GM21515 (cell line): ENCODE data around the gene IFT80.

Experiments used
- ATAC-seq: cut with Tn5 transposase; IDR thresholded peaks from one replicate; pipeline ENCODE4 v1.9.1; 2021; ENCODE audit not compliant: unreplicated experiment

The IFT80 gene

DNA sequence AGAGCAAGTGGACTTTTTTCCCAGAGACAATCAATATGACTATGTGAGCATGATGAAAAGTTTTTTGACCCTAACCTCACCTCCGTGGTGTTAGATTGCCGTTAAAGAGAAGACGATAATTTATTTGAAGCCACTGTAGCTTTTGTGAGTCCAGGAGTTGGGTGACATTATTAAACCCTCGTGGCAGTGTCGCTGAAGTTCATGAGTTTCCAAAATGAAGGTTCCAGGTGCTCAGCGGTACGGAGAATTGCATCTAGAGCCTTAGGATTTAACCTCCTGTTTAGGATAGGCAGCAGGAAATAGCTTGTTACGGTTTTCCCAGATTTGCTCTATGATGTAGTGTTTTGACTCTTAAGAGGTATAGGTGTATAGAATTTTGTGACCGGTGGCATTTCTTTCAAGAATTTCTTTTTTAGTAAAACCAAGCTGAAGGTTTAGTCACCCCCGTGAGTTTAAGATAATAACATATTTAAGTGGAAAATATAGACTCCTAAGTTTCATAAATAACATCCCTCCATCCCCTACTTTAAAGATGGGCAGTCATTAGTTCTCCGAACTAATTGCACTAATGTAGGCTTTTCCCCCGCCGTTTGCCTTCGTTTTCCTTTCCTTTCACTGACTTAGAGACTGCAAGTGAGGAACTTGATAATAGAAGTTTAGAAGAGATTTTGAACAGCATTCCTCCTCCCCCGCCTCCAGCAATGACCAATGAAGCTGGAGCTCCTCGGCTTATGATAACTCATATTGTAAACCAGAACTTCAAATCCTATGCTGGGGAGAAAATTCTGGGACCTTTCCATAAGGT, 2.5 kb upstream of the IFT80 start:
- no peak for ATAC-seq

DNA sequence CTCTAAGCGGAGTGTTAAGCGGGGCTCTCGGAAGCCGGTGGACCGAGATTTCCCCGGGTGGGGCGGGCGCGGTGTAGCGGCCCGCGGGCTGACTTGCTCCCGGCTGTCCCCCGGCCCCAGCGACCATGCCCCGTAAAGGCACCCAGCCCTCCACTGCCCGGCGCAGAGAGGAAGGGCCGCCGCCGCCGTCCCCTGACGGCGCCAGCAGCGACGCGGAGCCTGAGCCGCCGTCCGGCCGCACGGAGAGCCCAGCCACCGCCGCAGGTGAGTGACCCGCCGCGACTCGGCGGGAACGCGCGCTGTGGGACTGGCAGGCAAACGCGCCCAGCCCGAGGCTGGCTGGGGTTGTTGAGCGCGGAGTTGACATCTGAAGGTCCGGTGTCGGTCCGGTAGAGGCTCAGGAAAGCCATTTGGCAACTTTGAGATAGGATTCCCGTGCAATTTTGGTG, 1.7 kb upstream of the IFT80 start:
- ATAC-seq, result peak; percentile 10

DNA sequence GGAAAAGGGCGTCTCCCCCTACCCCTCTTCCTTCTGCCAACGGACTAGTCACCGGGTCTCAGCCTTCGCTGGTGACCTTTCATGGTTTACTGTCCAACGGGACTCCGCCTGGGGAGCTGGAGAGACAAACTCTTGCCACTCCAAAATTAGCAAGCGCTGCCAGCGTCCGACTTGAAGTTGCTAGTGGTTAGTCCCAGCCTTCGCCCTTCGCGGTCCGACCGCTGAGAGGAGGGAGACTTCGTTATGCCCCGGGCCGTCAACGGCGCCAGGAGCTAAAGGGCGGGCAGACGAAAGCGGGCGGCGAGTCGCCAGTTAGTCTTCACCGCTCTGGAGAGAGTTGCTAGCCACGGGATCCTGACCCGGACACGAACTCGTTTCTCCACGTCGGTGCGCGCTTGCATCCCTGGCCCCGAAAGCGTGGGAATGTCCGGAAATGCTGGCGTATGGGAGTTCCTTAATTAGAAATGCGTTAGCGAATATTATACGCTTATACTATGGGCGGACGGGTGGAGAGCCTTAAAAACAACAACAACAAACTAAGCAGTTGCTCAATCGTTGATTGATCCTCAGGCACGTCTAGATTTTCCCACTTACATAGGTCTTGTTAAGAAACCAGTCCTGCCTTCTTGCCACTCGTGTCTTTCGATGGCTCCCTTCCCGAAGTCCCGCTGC, 1.1 kb upstream of the IFT80 start:
- ATAC-seq, result peak; percentile 5

DNA sequence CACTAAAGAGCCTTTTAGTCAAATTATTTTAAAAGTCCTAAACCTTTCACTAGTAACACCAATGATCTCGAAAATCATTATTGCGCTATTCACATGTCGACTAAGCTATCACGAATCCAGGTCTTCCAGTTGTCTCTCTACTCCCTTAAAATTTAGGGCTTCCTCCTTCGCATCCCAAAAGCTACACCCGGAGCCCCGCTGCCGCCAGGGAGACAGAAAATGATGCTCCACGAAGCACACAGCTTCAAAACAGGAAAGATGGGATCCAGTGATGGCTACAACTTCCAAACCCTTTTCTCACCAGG, 253 bp downstream of the IFT80 start:
- ATAC-seq, result peak; percentile 15

DNA sequence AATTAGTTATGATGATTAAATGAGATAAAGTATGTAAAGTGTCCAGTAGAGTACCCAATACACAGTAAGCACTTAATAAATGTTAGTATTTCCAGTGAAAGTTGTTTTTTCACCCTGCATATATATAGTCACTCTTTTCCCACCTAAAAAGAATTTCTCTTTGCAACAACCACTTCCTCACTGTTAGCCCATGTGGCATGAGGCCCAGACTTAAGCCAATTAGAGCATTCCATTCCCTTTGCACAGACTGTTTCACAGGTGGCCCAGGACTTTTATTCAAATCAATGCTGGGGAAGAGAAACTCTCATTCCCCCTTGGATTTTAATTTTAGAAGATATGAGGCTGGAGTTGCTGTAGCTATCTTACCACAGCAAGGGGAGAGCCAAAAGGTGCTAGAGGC, 3.7 kb downstream of the IFT80 start:
- ATAC-seq, result no peak

DNA sequence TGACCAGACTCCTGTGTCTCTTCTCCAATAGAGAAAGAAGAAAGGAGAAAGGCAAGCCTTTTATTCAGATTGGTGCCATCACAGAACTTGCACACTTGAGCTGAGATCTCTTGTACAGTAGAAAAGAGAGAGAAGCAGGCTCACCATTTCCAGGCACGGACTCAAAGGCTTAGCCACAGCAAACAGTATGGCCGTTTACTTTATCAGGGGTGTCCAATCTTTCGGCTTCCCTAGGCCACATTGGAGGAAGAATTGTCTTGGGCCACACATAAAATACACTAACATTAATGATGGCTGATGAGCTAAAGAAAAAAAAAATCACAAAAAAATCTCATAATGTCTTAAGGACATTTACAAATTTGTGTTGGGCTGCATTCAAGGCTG, 5.0 kb downstream of the IFT80 start:
- ATAC-seq, result no peak

DNA sequence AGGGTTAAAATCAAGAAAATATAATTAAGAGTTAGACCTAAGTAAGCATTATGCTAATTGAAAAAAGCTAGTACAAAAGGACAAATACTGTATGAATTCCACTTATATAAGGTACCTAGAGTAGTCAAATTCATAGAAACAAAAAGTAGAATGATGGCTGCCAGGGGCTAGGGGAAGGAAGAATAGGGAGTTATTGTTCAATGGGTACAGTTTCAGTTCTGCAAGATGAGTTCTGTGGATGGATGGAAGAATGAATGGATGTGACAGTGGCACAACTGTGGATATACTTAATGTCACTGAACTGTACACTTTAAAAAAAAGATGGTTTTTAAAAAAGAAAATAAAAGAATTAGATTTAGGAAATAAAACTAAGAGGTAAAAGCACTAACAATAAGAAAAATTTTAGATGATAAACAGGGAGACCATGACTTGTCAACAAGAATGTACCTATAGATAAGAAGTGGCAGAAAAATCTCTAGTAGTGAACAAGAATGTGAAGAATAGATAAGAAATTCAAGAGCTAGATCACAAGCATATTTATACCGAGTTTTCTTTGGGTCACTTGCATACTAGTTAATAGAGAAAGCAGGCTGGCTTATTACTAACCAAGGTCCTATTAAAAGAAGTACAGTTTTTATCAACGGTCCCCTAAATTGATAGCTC, 5.5 kb downstream of the IFT80 start:
- ATAC-seq, result no peak

DNA sequence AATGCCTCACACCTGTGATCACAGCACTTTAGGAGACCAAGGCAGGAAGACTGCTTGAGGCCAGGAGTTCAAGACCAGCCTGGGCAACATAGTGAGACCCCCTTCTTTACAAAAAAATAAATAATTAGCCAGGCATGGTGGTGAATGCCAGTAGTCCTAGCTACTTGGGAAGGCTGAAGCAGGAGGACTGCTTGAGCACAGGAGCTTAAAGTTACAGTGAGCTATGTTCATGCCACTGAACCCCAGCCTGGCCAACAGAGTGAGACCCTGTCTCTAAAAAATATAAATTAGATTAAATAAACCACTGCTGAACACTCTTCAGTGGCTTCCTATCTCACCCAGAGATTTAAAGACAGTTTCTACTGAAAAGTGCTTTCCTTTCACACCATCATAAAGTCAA, 6.2 kb downstream of the IFT80 start:
- ATAC-seq, result no peak

DNA sequence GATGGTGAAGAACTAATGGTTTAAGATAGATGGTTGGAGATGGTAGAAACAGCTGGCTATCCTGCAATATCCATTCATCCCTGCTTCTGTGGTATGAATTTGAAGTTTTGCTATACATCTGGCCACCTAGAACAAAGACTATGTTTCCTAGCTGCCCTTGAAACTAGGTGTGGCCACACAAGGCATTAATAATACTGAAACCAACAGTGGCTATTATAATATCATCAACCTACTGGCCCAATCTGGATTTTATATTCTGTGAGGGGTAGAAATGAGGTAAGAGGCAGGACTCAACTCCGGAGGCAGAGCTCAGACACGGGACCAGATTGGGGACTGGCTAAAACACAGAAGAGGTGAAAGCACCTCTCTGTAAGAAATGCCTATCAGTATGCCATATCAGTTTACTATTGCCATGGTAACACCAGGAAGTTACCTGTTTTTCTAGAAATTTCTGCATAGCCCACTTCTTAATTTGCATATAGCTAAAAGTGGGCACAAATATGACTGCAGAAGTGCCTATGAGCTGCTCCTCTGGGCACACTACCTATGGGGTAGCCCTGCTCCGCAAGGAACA, 8.4 kb downstream of the IFT80 start:
- ATAC-seq, result peak; percentile 49

DNA sequence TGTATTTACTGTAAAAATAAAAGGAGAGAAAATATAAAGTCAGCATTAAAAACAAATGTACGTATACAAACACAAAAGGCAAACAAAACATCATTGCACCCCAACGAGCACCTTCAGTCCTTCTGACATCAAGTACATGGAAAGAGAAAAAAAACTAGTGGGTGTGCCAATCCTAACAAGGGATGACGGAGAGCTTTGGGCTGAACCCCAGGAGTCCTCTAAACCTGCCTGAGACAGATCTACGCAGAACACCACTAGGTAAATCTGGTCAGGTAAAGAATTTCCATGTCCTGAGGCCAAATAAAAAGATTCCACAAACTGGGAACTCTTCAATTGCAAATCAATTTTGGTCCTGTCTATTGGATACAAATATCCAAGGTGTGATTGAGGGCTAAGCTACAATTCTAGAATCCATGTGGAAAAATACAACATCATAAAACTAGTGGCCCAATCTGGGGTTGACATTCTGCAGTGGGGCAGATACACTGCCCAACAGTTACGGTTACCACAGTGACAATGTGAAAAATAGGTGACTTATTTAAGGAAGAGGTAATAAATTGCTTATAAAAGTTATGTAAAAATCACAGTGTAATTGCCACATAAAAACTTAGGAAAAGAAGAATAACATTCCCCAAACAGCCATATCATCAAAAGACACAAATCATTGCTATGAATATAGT, 14.2 kb downstream of the IFT80 start:
- ATAC-seq, result no peak

DNA sequence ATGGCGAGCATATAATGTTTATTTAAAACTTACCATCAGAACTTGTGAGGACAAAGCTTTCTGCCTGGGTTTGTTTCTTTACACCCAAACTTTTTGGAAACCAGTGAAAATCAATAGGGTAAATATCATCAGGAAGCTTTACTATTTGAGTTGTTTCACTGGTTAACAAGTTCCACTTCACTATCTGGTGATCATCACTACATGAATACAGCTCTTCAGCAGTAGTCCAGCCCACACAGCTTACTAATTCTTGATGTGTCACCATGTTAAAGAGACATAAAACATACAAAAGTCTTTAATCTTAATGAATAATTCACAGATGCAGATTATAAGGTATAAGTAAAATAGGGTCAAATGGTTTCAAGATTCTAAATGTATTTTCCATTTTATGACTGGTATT, 17.6 kb downstream of the IFT80 start:
- ATAC-seq, result no peak

DNA sequence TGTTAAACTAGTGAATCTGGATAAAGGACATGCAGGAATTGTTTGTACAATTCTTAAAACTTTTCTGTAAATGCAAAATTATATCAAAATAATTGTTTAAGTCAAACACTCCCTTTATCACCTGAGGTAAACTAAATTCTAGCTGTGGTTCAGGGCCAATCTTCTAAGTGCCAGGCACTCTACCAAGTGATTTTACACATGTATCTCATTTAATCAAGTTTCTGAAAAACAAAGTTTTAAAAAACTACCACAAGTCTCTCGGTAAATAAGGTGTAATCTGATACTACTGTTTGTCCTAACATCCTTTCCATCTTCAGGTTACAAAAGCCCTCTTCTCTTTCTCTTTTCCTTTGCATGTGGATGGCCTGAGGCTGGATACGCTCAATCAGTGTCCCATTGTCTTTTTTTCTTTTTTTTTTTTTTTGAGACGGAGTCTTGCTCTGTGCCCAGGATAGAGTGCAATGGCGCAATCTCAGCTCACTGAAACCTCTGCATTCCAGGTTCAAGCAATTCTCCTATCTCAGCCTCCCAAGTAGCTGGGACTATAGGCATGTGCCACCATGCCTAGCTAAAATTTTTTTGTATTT, 19.3 kb downstream of the IFT80 start:
- ATAC-seq, result no peak

DNA sequence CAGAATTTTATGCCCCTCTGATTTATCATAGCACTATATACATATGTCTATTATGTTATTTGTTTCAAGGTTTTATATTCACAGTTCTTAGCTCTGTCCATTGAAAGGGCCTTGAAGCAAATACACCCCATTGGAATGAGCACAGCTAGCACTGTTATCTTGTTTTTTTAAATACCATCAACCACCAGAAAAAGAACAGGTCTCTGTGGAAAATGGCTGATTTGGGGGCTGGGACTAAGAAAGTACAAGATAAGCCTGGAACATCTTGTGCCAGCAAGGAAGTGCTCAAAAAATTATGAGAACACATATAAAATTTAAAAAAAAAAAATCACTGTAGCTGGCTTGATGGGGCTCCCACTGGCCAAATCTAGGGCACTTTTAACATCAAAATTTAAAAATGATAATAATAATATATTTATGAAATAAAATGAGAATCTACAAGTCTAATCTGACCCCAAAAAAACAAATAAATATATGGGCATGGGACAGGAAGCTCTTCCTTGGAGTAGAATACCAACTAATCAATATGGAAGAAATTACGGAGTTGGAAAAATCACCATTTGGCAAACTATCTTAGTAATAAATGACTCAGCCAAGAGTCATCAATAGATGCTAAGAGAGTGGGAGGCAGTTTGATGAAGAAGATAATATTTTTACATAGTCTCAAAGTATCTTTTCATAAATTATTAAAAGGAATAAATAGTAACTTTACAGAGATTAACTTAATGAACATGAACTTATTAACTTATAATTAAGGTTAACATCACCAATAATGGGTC, 20.5 kb downstream of the IFT80 start:
- no peak for ATAC-seq

DNA sequence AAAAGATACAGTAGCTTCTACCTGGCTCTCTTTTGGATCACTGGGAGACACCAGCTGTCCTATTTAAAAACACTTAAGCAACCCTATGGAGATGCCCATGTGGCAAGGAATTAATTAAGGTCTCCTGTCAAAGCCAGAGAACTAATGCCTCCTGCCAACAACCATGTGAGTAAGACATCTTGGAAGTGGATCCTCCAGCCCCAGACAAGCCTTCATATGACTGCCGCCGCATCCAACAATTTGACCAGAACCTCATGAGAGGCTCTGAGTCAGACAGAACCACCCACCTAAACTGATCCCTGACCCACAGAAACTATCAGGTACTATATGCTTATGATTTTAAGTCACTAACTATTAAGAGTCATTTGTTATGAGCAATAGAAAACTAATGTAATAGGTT, 22.3 kb downstream of the IFT80 start:
- ATAC-seq, result no peak

DNA sequence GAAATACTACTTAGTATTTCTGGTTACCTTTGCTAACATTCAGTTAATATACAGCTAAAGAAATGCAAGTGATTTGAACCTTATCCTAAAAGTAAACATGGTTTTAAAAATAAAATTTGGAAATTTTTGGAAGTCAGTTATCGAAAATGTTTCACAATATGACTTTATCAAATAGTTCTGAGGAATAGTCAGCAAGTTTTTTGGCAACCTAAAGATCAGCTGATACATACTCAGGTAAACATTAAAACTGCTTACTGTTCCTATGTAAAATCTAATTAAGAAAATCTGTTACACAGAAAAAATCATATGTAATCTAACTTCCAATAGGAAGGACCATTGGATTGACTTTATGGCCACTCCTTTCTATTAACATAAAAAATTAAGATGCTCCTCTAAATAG, 24.1 kb downstream of the IFT80 start:
- no peak for ATAC-seq

DNA sequence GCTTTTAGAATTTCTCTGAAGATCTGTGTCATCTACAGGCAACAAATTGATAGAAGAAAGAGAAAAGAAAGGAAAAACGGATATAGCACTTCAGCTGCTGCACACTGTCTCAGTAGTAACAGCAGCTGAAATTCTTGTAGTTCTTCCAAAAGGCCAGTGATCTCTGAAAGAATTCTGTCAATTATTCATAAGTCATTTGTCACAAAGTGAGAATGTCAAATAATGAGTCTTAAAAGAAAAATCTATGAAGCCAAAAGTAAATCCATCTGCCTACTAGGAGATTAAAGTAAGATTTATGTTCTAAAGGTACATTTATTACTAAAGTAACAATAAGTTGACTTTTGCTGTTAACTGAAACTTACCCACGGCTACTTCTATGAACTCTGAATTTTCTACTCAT, 24.6 kb downstream of the IFT80 start:
- ATAC-seq, result no peak

DNA sequence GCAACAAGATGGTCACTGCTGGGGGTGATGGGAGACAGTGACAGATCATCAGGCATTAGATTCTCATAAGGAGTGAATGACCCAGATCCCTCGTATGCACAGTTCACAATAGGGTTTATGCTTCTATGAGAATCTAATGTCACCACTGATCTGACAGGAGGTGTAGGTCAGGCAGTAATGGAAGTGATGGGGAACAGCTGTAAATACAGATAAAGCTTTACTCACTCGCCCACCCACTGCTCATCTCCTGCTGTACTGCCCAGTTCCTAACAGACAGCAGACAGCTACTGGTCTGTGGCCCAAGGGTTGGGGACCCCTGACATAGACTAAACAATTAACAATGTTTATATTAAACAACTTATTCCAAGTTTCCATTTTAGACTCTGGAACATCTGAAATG, 25.4 kb downstream of the IFT80 start:
- ATAC-seq, result no peak

DNA sequence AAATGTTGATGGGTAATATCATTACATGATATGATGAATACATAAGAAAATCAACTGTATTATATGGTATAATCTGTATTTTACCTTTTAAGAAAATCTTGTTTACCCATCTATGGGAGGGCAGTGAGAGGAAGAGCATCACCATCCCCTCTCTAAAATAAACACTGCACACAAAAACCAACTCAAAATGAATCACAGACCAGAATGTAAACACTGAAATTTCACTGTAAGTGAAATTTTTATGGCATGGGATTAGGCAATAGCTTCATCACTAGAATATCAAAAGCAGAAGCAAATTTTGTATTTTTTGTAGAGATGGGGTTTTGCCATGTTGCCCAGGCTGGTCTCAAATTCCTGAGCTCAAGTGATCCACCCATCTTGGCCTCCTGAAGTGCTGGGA, 26.2 kb downstream of the IFT80 start:
- no peak for ATAC-seq

DNA sequence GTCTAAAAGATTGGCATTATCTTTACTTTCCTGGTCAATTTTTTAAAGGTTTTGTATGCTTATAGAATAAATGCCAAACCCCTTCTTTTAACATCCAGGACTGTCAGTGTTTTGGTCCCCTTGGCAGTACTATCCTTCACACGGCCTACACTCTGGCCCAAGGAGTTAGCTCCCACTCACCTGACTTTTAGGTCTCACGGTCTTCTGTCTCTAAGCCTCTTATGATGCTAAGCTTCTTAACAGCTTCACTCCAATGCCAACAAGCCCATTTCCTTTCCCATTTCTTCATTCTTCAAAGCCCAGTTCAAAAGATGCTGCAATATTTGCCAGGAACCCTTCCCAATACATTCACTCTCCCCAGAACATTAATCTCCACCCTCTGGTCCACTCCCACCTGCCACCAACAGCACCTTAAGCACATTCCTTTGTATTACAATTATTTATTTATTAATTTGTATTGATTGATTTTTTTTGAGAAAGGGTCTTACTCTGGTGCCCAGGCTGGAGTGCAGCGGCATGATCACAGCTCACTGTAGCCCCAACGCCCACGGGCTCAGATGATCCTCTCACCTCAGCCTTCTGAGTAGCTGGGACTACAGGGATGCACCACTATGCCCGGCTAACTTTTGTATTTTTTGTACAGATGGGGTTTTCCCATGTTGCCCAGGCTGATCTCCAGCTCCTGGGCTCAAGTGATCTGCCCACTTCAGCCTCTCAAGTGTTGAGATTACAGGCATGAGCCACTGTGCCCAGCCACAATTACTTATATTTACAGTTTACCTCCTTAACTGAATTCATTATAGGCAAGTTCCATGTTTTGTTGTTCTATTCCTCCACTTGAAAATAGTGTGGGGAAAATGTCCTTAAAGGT, 27.8 kb downstream of the IFT80 start:
- ATAC-seq, result no peak
